CD1c-positive myeloid dendritic cell (primary cell): Measurements from ENCODE around the gene MGAT4B.
A peak's percentile ranks its signal among the peaks of the same experiment; 100 is the strongest.

Source experiments
- DNase-seq: peaks from one replicate; pipeline ENCODE4 v3.0.0-alpha.2; 2016; ENCODE audit errors: extremely low spot score

MGAT4B gene

DNA sequence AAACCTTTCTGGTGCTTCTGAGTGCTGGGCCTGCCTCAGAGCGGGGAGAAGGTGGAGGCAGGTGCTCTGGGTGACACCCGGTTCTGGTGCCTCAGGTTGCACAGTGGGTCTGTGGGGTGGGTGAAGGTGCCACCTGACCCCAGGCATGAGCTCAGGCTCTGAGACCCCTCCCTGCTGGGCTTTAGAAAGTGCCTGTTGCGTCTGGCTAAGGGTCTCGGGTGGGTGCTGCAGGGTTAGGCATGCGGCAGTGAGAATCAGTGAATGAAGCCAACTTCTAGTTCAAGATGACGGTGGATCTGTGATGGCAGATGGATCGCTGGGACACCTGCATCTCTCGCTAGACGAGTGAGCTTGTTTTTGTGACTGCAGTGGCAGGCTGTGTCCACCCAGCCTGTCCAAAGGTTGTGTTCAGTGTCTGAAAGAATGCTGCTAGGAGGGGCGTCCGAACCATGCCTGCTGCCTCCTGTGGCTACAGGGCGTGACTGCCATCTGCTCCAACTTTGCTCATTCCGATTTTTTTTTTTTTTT, 19.1 kb upstream of the MGAT4B start:
- DNase-seq, result no peak

DNA sequence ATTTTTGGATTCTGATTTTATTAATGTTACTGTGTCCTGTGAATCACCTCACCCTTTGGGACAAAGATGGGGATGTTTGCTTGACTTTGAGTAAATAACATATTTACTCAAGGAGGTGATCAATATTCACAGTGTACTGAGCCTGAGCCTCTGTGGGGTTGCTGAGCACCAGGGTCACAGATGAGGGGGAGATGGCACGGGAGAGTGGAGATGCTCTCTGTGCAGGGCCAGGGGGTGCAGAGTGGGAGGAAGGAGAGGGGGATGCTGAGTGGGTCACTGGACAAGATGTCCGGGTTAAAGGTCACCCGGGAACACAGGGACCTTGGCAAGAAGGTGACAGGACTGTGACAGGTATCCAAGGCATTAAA, 18.1 kb upstream of the MGAT4B start:
- DNase-seq, result no peak

DNA sequence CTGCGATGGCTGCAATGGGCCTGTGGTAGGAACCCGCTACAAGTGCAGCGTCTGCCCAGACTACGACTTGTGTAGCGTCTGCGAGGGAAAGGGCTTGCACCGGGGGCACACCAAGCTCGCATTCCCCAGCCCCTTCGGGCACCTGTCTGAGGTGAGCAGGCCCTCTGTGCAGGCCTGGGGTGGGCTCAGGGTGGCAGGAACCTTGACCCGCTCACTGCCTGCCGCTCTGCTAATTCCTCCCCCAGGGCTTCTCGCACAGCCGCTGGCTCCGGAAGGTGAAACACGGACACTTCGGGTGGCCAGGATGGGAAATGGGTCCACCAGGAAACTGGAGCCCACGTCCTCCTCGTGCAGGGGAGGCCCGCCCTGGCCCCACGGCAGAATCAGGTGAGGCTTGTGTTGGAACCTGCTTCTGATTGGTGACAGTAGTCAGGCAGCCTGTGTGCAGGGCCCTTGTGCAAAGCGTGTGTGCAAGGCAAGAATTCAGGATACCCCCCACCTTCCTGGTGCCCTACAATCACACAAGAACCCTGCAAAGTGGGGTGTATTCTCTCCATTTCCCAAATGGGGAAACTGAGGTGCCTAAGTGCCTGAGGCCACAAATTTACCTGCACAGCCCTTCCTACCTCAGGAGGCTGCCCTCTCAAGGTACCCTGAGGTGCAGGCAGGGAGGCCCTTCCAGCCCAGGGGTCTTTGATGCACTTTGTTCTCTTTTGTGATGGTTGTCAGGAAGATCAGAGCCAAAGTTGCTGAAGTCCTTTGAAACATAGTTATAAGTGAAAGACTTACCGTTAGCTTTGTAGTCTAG, 17.5 kb upstream of the MGAT4B start:
- DNase-seq, result no peak

DNA sequence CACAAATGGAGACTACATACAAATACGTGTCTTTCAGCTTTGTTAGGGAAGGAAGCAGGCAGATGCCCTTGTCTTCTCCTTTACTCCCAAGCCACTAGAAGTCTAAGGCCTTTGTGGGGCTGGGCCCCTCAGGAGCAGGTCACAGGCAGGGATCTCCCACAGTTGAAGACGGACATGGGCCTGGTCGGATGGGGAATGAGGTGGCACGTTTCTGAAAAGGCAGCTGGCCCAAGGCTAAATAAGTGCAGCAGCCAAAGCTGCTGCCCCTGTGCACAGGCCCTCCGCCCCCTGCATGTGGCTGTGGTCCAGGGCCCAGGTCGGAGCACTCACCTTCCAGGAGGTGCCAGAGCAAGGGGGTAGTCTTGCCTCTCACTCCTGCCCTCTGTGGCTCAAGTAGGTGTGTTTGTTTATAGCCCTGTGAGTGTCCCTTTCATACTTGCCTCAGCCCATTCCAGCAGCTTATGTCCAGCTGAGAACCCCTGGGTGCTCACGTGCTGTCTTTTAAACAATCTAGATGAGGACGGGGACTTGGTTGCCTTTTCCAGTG, 15.9 kb upstream of the MGAT4B start:
- DNase-seq, result no peak

DNA sequence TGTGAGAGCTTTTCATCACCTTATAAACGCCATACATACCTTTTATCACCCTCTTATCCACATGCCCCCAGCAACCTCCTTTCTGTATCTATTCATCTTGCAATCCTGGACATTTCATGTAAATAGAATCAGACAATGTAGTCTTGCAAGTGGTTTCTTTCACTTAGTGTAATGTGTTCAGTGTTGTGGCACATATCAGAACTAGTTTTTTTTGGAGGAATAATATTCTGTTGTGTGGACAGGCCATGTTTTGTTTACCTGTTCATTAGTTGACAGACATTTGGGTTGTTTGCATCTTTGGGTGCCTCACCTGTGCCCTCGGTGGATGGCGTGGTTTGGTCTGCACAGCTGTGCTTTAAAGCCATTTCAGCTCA, 15.4 kb upstream of the MGAT4B start:
- DNase-seq, result no peak

DNA sequence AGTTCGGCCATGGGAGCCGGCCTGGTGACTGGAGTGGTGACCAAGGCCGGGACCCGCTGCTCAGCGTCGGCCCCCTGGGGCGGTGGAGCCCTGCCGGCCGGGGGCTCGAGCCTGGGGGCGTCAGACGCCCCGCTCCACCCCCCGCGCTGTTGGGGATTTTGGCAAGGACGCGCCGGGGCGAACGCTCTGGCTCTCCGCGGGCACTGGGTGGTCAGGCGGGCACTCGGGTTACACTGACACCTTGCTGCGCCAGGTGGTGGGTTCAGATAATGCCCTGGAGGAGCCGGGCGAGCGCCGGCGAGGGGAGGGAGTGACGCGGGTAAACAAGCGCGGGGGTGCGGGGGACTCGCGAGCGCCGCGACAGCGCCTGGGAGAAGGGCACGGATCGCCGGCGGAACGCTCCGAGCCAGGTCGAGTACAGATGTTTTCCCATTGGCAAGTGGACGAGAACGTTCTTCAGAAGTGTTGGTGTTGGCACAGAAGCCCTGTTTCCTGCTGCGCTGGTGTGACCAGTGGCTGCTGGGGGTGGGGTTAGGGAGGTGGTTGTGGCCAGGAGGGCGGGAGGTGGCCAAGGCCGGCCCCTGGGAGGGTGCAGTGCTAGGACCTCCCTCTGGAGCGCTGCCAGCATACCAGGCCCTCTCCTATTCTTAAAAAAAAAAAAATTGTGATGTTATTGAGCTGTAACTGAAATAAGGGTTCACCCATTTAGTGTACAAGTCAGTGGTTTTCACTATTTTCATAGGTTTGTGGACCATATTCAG, 14.8 kb upstream of the MGAT4B start:
- peak; percentile 89 for DNase-seq

DNA sequence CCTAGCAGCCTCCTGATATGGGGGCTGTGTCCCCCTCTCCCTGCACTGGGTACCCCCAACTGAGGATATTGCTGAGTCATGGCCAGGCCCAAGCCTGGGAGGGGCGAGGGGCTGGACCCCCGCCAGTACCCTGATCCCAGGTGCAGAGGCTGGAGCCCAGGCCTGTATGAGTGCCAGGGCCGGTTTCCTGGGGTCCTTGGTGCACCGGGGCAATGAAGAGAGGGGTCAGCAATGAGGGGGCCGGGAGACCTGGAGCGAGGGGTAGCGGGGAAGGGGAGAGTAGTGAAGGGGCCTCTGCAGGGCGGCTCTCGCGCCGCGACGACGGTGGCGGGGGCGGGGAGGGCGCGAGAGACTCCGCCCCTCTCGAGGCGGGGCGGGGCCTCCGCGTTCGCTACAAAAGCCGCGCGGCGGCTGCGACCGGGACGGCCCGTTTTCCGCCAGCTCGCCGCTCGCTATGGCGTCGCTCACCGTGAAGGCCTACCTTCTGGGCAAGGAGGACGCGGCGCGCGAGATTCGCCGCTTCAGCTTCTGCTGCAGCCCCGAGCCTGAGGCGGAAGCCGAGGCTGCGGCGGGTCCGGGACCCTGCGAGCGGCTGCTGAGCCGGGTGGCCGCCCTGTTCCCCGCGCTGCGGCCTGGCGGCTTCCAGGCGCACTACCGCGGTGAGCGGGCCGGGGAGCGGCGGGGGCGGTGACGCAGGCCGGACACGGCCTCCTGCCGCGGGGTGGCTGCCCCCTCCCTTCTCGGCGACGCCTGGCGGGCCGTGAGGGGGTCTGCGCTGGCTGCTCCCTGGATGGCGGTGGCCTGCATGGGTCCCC, 14.0 kb upstream of the MGAT4B start, which contains the start of gene SQSTM1:
SQSTM1 (plus strand) TSS at position 423 of the 815 bp plus-strand sequence; CDS start at position 455, 32 bp downstream.
- DNase-seq, result peak; percentile 94

DNA sequence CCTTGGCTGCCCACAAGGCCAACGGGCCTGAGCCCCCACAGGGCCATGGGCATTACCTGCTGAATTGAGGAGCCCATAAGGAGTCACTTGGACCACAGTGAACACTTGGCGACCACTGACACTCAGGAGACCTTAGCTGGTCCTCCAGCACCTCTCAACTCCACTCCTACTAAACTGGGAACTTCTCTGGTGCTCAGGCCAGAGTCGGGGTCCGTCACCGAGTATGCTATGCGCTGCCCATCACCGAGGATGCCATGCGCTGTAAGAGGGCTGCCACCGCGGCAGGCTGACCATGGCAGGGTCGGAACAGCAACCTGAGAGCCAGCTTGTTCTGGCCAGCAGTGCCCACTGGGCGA, 13.4 kb upstream of the MGAT4B start:
- DNase-seq, result no peak

DNA sequence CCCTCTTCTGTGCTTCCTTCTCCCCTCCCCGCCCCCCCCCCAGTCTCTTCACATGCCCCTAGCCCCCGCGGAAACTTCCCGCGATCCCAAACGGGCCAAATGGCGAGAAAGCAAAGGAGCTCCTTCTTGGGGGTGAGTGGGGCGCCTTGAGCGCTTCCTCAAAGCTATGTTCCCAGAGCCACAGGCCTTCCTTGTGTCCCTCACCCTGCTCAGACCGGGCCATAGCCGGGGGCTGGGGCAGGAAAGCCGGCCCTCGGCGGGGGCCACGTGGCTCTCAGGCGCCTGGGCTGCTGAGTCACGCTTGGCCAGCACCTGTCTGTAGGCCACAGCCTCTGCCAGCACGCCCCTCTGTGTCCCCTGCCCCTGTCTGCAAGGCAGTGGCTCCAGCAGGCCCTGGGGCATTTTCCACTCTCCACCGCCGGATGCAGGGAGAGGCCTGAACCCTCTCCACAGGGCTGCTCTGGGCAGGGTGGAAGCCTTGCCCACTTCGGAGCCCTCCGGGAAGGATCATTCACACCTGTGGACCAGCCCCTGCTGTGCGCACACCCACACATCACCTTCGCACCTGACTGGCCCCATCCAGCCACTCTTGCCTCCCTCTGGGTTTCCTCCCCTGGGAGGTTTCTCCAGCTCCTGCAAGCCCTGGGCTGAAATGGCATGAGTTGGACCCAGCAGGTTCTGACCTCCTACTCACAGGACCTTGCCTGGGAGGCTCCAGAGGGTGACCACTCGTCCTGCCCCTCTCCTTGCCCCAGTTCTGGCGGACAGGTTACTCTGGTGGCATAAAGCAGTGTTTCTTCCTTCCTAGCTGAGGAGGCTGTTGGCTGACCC, 12.8 kb upstream of the MGAT4B start:
- DNase-seq, result peak; percentile 75

DNA sequence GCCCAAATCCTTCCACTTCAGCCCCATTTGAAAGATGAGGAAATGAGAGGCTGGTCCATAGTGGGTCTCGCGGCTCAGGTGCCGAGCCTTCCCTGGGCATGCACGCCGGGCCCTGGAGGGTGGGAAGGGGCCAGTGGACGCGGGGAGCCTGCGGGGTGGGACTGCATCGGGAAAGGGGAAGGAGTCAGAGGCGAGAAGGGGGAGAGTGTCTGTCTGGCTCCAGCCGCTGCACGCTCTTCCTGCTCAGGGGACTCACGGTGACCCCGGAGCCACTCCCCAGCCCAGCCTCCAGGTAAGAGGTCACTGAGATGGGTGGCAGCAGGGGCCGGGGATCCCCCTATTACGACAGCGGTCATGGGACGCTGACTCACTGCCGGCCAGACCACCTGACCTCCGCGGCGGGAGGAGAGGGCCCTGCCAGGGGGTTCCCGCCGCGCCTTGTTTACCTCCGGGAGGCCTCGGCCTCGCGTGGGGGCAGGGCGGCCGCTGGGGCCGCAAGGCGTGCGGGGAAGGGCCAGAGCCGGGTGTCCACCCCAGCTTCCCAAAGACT, 12.2 kb upstream of the MGAT4B start:
- DNase-seq, result peak; percentile 96

DNA sequence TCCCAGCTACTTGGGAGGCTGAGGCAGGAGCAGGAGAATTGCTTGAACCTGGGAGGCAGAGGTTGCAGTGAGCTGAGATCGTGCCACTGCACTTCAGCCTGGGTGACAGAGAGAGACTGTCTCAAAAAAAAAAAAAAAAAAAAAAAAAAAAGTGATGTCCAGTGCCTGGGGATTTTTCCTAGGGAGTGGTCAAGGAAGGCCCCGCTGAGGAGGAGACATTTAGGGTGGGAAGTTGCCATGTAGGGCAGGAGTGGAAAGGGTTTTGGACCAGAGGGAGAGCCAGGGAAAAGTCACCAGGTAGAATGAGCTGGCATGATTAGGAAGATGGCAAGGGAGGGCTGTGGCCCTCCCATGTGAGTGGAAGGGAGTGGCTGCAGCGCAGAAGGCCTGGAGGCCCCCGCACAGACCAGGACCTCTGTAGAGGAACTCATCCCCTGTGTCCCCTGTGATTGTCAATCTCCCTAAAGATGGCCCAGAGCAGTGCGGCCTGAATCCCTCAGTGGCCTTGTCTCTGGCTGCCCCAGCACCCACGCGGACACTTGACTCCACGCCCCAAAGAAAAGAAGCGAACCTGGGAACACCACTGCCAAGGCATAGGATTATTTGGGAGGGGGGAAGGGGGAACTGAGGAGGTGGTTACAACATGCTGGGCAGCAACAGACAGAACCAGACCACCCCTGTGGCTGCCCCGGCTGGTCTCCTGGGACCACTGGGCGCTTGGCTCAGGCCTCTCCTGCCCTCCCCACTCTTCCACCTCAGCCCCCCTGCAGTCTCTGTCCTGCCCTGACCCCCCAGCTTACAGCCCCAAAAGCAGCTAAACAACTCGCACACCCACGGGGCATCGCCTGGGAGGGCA, 11.5 kb upstream of the MGAT4B start:
- DNase-seq, result no peak

DNA sequence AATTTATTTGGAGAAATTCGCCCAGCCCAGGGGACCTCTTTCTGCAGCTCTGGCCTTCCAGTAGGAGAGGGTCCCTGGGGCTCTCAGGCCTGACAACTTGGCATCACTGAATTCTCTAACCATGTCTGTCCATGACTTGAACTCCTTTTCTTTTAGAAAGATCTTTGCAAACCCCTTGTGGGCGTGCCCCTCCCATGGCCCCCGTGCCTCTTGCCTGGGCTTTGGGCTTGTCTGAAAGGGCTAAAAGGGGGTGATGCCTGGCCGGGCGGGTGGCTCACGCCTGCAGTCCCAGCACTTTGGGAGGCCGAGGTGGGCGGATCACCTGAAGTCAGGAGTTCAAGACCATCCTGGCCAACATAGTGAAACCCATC, 10.8 kb upstream of the MGAT4B start:
- DNase-seq, result no peak

DNA sequence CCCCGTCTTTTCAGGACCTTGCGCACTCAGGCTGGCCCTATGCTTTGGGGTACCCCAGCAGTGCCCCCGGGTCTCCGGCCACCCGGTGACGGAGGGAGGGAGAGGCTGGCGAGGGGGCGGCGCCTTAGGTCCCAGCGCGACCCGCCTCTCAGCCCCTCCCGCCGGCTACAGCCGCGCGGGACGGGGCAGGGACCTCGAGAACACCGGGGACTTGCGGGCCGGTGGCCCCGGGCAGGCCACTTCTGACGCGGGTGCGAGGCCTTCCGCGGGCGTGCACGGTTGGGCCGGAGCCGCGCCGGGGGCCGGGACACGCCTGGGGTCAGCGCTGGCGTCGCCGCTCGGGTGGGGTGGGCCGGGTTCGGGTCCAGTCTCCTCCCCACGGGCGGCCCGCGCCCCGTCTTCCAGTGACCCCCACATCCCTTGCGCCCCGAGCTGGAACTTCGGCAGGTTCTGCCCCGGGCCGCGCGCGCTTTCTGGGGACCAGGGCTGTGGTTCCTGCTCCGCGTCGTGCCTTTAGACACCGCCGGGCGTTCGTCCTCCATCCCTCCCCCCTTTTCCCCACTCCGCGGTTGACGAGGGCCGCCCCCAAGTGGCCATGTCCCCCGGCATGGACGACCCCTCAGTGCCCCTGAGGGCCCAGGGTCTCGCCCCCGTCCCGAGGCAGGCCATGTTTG, 10.3 kb upstream of the MGAT4B start:
- DNase-seq, result no peak

DNA sequence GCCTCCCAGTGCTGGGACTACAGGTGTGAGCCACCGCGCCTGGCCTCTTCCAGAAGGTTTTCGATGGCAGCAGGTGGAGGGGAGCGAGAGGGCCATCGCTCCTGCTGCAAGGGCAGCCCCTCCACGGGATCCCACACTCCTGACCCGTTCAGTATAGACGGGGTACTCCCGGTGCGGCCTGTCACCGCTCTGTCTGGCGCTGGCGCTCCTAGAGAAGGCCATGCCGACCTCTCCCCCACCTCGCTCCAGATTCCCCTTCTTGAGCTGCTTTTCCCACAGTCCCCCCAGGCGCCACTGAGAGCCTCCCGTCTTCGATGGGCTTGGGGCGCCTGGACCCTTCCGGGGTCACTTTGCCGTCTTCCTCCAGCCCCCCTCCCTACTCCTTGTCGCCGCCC, 9.7 kb upstream of the MGAT4B start:
- no peak for DNase-seq

DNA sequence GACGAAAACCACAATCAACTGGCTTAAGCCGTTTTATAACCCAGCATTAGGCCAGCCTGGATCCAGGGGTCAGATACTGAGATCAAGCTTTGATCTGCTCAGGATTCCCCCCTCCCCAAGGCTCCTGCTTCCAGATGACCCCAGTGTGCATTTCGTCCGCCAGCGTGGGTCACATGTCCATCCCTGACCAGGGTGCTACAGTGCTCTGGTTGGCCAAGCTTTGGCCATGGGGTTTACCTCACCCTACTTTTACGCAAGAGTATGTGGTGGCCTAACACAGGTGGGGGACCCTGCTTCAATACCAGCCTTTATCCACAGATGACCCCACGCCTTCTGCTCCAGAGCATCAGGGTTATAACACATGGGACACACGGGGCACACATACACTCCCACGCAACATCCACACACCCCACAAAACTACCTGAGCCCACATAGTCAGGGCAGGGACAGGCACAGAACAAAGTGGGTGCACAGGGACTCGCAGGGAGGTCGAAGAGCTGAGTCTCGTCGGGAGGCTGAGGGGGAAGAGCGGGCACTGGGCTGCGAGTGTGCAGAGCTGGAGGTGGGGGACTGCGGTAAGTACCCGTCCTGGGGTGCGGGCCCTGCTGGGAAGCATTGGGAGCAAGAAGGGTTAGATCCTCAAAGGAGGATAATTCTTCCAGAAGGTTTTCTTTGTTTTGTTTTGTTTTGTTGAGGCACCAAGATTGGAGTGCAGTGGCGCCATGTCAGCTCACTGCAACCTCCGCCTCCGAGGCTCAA, 9.0 kb upstream of the MGAT4B start:
- DNase-seq, result no peak

DNA sequence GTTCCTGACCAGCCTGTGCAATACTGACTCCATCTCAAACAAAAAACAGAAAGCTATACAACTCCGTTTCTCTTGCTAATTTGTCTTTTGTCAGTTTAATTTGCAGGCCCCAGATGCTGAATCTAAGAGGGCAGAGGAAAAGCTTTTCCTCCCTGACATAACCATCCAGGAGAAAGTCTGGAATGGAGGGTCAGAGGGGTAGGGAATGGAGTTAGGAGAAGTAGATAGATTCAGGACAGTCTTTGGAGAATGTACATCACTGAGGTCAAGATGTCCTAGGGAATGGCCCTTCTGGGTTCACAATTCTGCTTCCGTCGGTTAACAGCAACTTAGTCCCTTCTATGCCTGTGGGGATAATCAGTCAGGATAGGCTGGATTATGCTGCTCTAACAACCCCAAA, 7.4 kb upstream of the MGAT4B start:
- DNase-seq, result no peak

DNA sequence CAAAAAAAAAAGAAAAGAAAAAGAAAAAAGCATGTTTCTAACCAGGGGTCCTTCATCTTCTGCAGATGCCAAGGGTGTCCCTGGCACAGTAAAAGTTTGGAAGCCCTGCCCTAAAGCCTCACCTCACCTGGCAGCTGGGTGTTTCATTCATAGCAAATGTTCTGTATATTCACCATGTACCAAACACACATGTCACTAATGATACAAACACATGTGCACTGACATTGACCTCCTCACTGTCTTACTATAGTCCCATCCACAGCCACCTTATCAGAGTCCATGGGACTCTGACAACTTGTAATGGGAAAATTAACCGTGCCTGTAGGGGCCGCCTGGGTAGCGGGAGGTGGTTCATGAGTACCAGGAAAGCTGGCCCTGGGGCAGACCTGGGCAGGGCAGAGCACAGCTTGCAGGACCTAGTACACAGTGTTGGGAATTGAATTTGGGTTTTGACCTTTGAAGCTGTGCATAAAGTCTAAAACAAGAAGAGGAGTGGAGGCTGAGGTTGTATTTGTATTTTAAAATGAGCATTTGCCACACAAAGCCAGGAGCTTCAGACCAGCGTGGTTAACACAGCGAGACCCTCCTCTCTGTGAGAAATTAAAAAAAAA, 6.4 kb upstream of the MGAT4B start:
- no peak for DNase-seq
